BLaER1 (cell line): Measurements from ENCODE around the gene DLG2.

Source experiments
- H3K27ac ChIP-seq: shearing (Covaris generic); formaldehyde crosslinking; 2 replicates; pipeline ENCODE4 v1.8.1; 2022
- H3K27me3 ChIP-seq: shearing (Covaris generic); formaldehyde crosslinking; 2 replicates; pipeline ENCODE4 v1.8.1; 2022
- H3K36me3 ChIP-seq: shearing (Covaris generic); formaldehyde crosslinking; 2 replicates; pipeline ENCODE4 v1.8.1; 2022
- H3K4me1 ChIP-seq: shearing (Covaris generic); formaldehyde crosslinking; 2 replicates; pipeline ENCODE4 v1.8.1; 2022
- H3K4me2 ChIP-seq: shearing (Covaris generic); formaldehyde crosslinking; 2 replicates; pipeline ENCODE4 v1.8.1; 2022
- H3K4me3 ChIP-seq: shearing (Covaris generic); formaldehyde crosslinking; 2 replicates; pipeline ENCODE4 v1.8.1; 2022
- H3K9ac ChIP-seq: shearing (Covaris generic); formaldehyde crosslinking; 2 replicates; pipeline ENCODE4 v1.8.1; 2022
- H3K9me3 ChIP-seq: shearing (Covaris generic); formaldehyde crosslinking; 2 replicates; pipeline ENCODE4 v1.8.1; 2022
- H4K20me1 ChIP-seq: shearing (Covaris generic); formaldehyde crosslinking; 2 replicates; pipeline ENCODE4 v1.8.1; 2022
- Cebpa-rat ChIP-seq: shearing (Covaris generic); IDR thresholded peaks from 2 replicates; pipeline ENCODE4 v1.8.1; 2022

Gene DLG2

DNA sequence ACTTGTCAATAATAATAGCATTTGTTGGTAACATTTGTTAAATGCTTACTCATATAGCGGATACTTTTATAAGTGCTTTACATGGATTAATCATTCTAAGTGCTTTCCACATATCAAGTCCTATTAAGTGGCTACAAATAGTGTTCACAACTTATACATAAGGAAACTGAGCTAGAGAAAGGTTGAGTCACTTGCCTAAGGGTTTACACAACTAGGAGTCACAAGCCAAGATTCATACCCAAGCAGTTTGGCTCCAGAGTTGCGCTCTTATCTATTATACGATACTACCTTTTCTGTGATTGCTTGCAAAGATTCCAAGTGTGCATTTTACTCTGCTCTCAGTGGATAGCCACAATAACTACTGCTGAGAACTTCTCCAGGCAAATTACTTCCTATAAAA is 2125.1 kb downstream of the DLG2 start:
- no peak for TF ChIP-seq Cebpa-rat
- H3K4me3 ChIP-seq: no peak overlapping the region
- no peaks in the 10 kb centered on the region for H3K4me1 ChIP-seq
- no peak overlapping the region for H3K27ac ChIP-seq
- no peaks in the 10 kb centered on the region for H3K36me3 ChIP-seq
- H3K9ac ChIP-seq: no peak overlapping the region
- no peaks in the 10 kb centered on the region for H3K27me3 ChIP-seq
- no peaks in the 10 kb centered on the region for H3K9me3 ChIP-seq
- no peak overlapping the region for H3K4me2 ChIP-seq
- no peaks in the 10 kb centered on the region for H4K20me1 ChIP-seq

DNA sequence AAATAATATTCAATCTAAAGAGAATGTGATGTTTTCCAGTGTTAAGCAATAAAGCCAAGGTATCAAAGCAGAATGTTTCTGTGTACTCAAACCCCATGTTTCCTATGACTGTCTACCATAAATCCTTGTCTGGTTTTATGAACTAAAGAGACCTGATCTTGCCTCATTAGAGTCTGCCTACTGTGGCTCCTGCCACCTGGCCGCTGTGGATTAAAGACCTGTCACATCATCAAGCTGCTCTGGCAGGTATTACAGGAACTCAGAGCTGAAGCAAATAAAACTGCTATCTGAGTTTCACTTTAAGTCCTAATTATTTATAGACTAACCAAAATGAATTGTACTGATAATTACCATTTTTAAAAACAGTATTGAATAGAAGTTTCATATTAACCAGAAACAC is 2133.2 kb downstream of the DLG2 start:
- no peak for TF ChIP-seq Cebpa-rat
- H3K4me1 ChIP-seq: no peaks in the 10 kb centered on the region
- no peaks in the 10 kb centered on the region for H3K36me3 ChIP-seq
- H3K27ac ChIP-seq: no peak overlapping the region
- H3K9me3 ChIP-seq: no peaks in the 10 kb centered on the region
- no peak overlapping the region for H3K4me3 ChIP-seq
- H3K27me3 ChIP-seq: no peaks in the 10 kb centered on the region
- H4K20me1 ChIP-seq: no peaks in the 10 kb centered on the region
- no peak overlapping the region for H3K9ac ChIP-seq
- no peak overlapping the region for H3K4me2 ChIP-seq

DNA sequence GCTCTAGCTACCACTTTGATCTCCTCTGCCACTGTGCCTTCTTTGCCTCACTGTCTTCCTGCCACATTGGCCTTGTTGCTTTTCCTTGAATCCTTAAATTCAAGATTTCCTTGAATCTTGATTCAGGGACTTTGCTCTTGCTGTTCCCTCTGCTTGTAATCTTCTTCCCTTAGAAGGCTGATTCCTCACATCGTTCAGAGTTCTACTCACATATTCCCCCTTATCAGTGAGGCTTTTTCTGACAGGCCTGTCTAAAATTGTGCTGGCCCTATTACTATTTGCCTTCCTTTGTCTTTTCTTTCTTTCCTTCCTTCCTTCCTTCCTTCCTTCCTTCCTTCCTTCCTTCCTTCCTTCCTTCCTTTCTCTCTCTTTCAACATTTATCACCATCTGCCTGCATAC is 2134.1 kb downstream of the DLG2 start:
- Histone ChIP-seq H3K4me3 (no peak overlapping the region), H3K4me1 (no peaks in the 10 kb centered on the region), H4K20me1 (no peaks in the 10 kb centered on the region), H3K9ac (no peak overlapping the region), H3K9me3 (no peaks in the 10 kb centered on the region), H3K27ac (no peak overlapping the region), H3K4me2 (no peak overlapping the region), H3K36me3 (no peaks in the 10 kb centered on the region), H3K27me3 (no peaks in the 10 kb centered on the region)
- no peak for TF ChIP-seq Cebpa-rat

DNA sequence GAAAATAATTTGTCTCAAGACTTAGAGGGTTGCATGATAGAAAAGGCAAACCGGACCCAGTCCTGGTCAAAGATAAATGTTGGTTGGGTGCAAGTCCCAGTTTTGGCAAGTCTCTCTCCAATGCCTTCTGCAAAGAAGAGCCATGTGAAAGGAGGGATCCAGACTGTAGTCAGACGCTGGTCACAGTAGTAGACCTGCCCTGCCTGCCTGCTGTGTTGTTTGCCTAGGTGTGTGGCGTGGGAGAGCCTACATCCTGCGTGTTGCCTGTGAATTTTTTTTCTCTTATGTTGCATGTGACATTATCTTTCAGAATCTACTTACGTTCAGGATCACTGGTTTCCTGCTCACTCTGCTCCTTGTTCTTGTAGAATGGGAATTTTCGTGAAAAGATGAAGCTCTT is 2143.3 kb downstream of the DLG2 start:
- H3K9me3 ChIP-seq: no peaks in the 10 kb centered on the region
- no peak overlapping the region for H3K27ac ChIP-seq
- no peaks in the 10 kb centered on the region for H3K27me3 ChIP-seq
- no peak overlapping the region for H3K4me3 ChIP-seq
- H3K4me1 ChIP-seq: no peaks in the 10 kb centered on the region
- no peak overlapping the region for H3K9ac ChIP-seq
- no peak for TF ChIP-seq Cebpa-rat
- H3K4me2 ChIP-seq: no peak overlapping the region
- no peaks in the 10 kb centered on the region for H4K20me1 ChIP-seq
- no peaks in the 10 kb centered on the region for H3K36me3 ChIP-seq

DNA sequence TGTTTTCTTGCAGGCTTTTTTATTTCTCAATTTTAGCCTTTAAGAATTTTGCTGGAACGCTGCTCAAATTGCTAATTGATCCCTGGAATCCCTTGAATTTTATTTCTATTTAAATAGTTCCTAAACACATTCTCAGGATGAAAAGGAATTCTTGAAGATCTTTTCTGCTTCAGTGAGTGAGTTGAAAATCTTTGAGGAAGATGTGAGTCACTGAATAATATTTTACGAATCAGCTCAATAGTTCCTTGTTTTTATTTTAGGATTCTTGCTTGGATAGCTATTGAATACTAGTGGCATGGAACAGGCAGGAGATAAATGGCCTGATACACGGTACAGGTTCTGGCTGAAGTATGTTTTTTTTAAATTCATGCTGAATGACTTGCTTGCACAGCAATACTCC is 2146.3 kb downstream of the DLG2 start:
- Histone ChIP-seq H3K9ac (no peak overlapping the region), H4K20me1 (no peaks in the 10 kb centered on the region), H3K4me1 (no peaks in the 10 kb centered on the region), H3K36me3 (no peaks in the 10 kb centered on the region), H3K4me2 (no peak overlapping the region), H3K27me3 (no peaks in the 10 kb centered on the region), H3K9me3 (no peaks in the 10 kb centered on the region), H3K4me3 (no peak overlapping the region), H3K27ac (no peak overlapping the region)
- no peak for TF ChIP-seq Cebpa-rat

DNA sequence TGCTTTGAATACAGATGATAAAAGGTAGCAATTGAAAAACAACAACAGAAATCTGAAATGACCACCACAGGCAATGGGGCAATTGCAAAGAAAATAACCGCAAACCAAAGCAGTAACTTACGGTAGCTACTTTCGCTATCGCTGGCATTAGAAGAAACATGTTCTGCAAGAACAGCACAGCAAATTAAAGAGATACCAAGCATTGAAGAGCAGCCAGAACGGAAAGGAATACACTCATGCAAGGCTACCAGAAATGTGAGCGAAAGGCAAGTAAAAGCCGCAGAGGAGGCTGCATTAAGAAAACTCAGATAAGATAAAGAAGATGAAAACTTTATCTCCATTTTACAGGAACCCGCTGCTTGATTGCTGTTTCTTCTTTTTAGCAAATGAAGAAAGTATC is 2146.9 kb downstream of the DLG2 start:
- no peaks in the 10 kb centered on the region for H3K36me3 ChIP-seq
- H3K9me3 ChIP-seq: no peaks in the 10 kb centered on the region
- no peaks in the 10 kb centered on the region for H3K4me1 ChIP-seq
- H3K27me3 ChIP-seq: no peaks in the 10 kb centered on the region
- no peak overlapping the region for H3K4me2 ChIP-seq
- no peak overlapping the region for H3K27ac ChIP-seq
- no peak for TF ChIP-seq Cebpa-rat
- H3K9ac ChIP-seq: no peak overlapping the region
- H3K4me3 ChIP-seq: no peak overlapping the region
- H4K20me1 ChIP-seq: no peaks in the 10 kb centered on the region

DNA sequence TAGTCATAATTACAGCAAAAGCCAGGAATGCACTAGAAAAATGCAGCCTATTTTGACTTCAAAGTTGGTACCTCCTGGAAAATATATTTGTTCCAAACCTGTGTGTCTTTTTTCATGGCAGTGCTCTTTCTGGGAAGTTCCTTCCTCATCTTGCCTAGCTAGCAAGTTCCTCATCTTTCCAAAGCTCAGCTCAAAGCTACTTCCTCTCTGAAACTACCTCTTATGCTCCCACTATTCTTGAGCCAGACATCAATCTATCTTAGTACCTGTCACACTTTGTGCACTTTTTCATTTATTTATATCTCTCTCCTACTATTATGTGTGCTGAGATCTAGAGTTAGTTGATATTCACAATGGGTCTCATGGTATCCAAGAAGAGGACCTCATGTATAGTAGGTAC is 2149.4 kb downstream of the DLG2 start:
- Histone ChIP-seq H3K27me3 (no peaks in the 10 kb centered on the region), H3K4me3 (no peak overlapping the region), H3K9ac (no peak overlapping the region), H3K4me1 (no peaks in the 10 kb centered on the region), H3K4me2 (no peak overlapping the region), H3K36me3 (no peaks in the 10 kb centered on the region), H3K9me3 (no peaks in the 10 kb centered on the region), H4K20me1 (no peaks in the 10 kb centered on the region), H3K27ac (no peak overlapping the region)
- no peak for TF ChIP-seq Cebpa-rat

DNA sequence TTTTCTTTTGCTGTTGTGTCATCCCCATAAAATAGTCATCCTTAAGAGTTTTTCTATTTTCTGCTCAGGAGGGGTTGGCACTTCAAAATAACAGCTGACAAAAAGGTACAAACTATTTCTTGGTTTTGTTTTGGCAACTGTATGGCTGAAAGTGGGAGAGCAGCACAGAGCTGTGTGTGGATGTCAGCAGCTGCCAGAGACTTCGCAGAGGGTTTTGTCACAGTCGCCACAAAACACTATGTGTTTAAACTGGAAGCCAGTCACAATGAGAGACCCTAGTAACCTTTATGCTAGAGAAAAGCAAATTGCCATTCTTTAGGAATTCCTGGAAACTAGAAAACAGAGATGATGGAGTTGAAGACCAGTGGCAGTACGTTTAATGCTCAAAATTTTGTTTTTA is 2151.4 kb downstream of the DLG2 start:
- Histone ChIP-seq H3K27ac (no peak overlapping the region), H3K4me2 (no peak overlapping the region), H3K4me1 (no peaks in the 10 kb centered on the region), H4K20me1 (no peaks in the 10 kb centered on the region), H3K27me3 (no peaks in the 10 kb centered on the region), H3K4me3 (no peak overlapping the region), H3K9ac (no peak overlapping the region), H3K9me3 (no peaks in the 10 kb centered on the region), H3K36me3 (no peaks in the 10 kb centered on the region)
- no peak for TF ChIP-seq Cebpa-rat

DNA sequence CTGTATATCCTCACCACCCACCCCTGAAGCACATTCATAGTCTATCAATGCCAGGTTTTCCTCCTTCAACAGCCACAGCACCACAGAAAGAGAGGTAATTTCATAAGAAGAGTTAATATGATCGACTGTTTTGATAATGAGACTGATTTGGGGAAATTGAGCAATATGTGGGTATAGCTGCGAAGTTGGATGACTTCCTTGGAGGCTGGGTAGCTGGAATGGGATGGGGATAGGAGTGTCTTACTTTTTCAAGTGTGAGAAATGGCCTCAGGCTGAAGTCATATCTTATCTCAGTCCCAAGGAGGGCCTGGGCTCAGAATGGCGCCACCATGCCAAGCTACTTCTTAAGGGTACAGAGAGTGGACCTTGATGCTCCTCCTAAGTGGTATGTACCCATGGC is 2153.4 kb downstream of the DLG2 start:
- no peak overlapping the region for H3K4me2 ChIP-seq
- no peak overlapping the region for H3K4me3 ChIP-seq
- no peak overlapping the region for H3K27ac ChIP-seq
- H3K36me3 ChIP-seq: no peaks in the 10 kb centered on the region
- no peaks in the 10 kb centered on the region for H3K4me1 ChIP-seq
- no peaks in the 10 kb centered on the region for H3K27me3 ChIP-seq
- TF ChIP-seq Cebpa-rat: no peak
- no peaks in the 10 kb centered on the region for H4K20me1 ChIP-seq
- H3K9ac ChIP-seq: no peak overlapping the region
- no peaks in the 10 kb centered on the region for H3K9me3 ChIP-seq

DNA sequence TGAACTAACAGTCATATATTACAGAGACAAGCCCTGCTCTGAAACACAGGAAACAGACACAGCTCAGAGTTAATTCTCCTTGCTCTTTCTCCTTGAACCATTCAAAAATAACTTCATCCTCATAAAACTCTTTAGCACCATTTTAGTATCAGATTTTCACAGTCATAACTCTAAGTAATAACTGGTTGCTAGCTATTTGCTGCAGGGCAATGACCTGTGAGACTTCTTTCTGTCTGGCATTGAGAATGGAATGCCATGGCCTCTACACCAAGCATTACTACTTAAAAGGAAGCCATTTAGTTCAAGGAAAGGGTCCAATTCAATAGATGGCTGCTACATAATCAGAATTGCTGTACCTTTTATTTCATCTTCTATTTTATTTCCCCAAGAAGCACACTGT is 2154.3 kb downstream of the DLG2 start:
- Histone ChIP-seq H3K27me3 (no peaks in the 10 kb centered on the region), H3K9ac (no peak overlapping the region), H3K4me2 (no peak overlapping the region), H3K27ac (no peak overlapping the region), H3K36me3 (no peaks in the 10 kb centered on the region), H4K20me1 (no peaks in the 10 kb centered on the region), H3K4me1 (no peaks in the 10 kb centered on the region), H3K4me3 (no peak overlapping the region), H3K9me3 (no peaks in the 10 kb centered on the region)
- TF ChIP-seq Cebpa-rat: no peak

DNA sequence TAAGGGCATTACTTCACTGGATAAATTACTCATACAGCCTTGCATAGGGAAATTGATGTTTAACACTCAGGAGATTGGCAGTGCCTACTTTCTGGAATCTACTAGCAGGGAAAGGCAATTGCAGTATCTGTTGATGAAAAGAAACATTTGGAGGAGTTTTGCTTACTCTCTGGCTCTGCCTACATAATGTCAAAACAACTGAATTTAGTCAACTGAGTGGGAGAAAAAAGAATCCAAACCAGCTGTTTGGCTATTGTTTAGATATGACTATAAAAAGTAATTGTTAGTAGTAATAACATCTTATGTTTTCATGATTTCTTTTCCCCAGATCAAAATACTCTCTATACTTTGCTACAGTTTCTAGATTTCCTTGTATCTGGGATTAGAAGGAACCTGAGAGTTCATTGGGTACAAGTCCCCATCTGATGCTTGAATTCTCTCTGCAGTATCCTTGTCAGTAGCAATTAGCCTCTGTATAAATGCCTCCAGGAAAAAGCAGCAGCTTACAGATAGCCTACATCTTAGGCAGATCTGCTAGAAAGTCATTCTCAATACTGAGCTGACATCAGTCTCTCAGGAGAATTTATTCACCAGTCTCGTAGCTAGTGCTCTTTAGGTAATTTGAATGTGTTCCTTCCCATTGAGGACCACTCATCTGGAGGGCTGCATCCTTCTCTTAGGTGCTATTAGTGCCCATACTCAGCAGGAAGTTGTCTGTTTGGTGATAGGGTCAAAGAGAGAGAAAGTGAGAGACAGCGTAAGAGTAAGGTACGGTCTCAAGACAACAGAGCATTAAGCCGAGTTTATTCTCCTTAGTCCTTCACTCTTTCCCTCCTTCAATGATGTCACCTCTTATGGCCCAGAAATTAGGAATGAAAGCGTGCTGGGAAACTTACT is 2155.1 kb downstream of the DLG2 start:
- H3K4me2 ChIP-seq: no peak overlapping the region
- no peak for TF ChIP-seq Cebpa-rat
- no peak overlapping the region for H3K27ac ChIP-seq
- H3K4me1 ChIP-seq: no peaks in the 10 kb centered on the region
- no peaks in the 10 kb centered on the region for H3K36me3 ChIP-seq
- no peaks in the 10 kb centered on the region for H4K20me1 ChIP-seq
- H3K9me3 ChIP-seq: no peaks in the 10 kb centered on the region
- H3K4me3 ChIP-seq: no peak overlapping the region
- H3K9ac ChIP-seq: no peak overlapping the region
- H3K27me3 ChIP-seq: no peaks in the 10 kb centered on the region
